Gastroesophageal sphincter (tissue), 3 donors: ENCODE measurements around the gene TRPC4.

Experiments
- CTCF ChIP-seq, 4 experiments: fragments of 200-600 bp in 2 of 4; fragments of 450-650 bp in 2 of 4; sonication (generic) in 1 of 4; IDR thresholded peaks; one replicate each; pipeline ENCODE4 v1.5.1; 2017 to 2019; ENCODE audit warnings: antibody characterized with exemption in 4 of 4, mild to moderate bottlenecking in 2 of 4, moderate library complexity in 2 of 4
- POLR2A ChIP-seq, 2 donors: fragments of 450-650 bp; IDR thresholded peaks; one replicate each; pipeline ENCODE4 v1.6.1; 2017; ENCODE audit warnings: antibody characterized with exemption in 2 of 2, mild to moderate bottlenecking in 2 of 2, moderate library complexity in 1 of 2
- POLR2AphosphoS5 ChIP-seq: sonication (generic); formaldehyde crosslinking; IDR thresholded peaks from one replicate; pipeline ENCODE4 v1.6.1; 2017; ENCODE audit warnings: antibody characterized with exemption

- TF ChIP-seq POLR2A (IDR thresholded peaks at IDR 0.05) (no peak), CTCF (IDR thresholded peaks at IDR 0.05) (no peak), POLR2AphosphoS5 (no peak)
Measured at GRCh38 chr13:37751025-37751424, 118.5 kb downstream of the TRPC4 start.
